CD4-positive, alpha-beta memory T cell (primary cell): Measurements from ENCODE around the gene PGLYRP4. TPM values are rescaled to one million over a fixed set of nuclear protein-coding genes. Genes with fewer than 3 reads are reported as not detected.

Experiments
- CTCF ChIA-PET: fragments of 350-600 bp; sonication (Branson Sonifier 250); formaldehyde crosslinking; loops from one replicate; lab custom pipeline; 2021; ENCODE audit warnings: inconsistent platforms; ENCODE audit not compliant: partially characterized antibody; lab: Charles Lee
- POLR2A ChIA-PET: fragments of 350-600 bp; sonication (Branson Sonifier 250); formaldehyde crosslinking; loops from one replicate; lab custom pipeline; 2021; ENCODE audit not compliant: partially characterized antibody; lab: Charles Lee
- DNase-seq, 5 donors: peaks; one replicate each; pipeline versions ENCODE4 v3.0.0 to v3.0.0-alpha.2; 2020 to 2022; ENCODE audit warnings: mixed read lengths in 1 of 5
- H3K27ac ChIP-seq: one replicate; pipeline ENCODE4 v1.7.0; 2013; ENCODE audit warnings: low read depth, low read length
- H3K27me3 ChIP-seq: 2 replicates; pipeline ENCODE4 v1.7.0; 2013; ENCODE audit warnings: mild to moderate bottlenecking, low read length, moderate library complexity; ENCODE audit not compliant: insufficient read depth
- H3K36me3 ChIP-seq: 2 replicates; pipeline ENCODE4 v1.7.0; 2013; ENCODE audit warnings: mild to moderate bottlenecking, low read length, moderate library complexity; ENCODE audit not compliant: insufficient read depth
- H3K4me1 ChIP-seq: 2 replicates; pipeline ENCODE4 v1.7.0; 2013; ENCODE audit warnings: mild to moderate bottlenecking, low read length, moderate library complexity; ENCODE audit not compliant: insufficient read depth
- H3K4me3 ChIP-seq, 2 donors: one replicate each; pipeline ENCODE4 v1.7.0; 2013; ENCODE audit warnings: low read length in 2 of 2, mild to moderate bottlenecking in 1 of 2
- H3K9me3 ChIP-seq, 2 donors: one replicate each; pipeline ENCODE4 v1.7.0; 2013; ENCODE audit warnings: low read length in 2 of 2, control low read depth in 1 of 2; ENCODE audit not compliant: control insufficient read depth in 1 of 2
- H3K27ac Mint-ChIP-seq, 7 donors: one replicate each; pipeline ENCODE4 v1.8.0; 2020 to 2021; ENCODE audit warnings: mixed read lengths in 7 of 7, mild to moderate bottlenecking in 6 of 7, inconsistent platforms in 3 of 7, moderate library complexity in 3 of 7
- H3K27me3 Mint-ChIP-seq, 2 donors: one replicate each; pipeline ENCODE4 v1.8.0; 2020 to 2021; ENCODE audit warnings: mixed read lengths in 2 of 2
- H3K36me3 Mint-ChIP-seq, 2 donors: one replicate each; pipeline ENCODE4 v1.8.0; 2020 to 2021; ENCODE audit warnings: mixed read lengths in 2 of 2, inconsistent platforms in 1 of 2, mild to moderate bottlenecking in 1 of 2
- H3K4me1 Mint-ChIP-seq, 4 donors: one replicate each; pipeline ENCODE4 v1.8.0; 2020 to 2021; ENCODE audit warnings: mixed read lengths in 4 of 4, mild to moderate bottlenecking in 1 of 4
- H3K4me3 Mint-ChIP-seq, 8 donors: one replicate each; pipeline ENCODE4 v1.8.0; 2020 to 2021; ENCODE audit warnings: mixed read lengths in 8 of 8, mild to moderate bottlenecking in 7 of 8, moderate library complexity in 6 of 8, inconsistent platforms in 3 of 8
- H3K9me3 Mint-ChIP-seq, 8 donors: one replicate each; pipeline ENCODE4 v1.8.0; 2020 to 2021; ENCODE audit warnings: mixed read lengths in 8 of 8, mild to moderate bottlenecking in 5 of 8, inconsistent platforms in 3 of 8, moderate library complexity in 1 of 8
- intact Hi-C: fragments of 100-400 bp; cut with micrococcal nuclease; formaldehyde crosslinking; loops from one replicate; pipeline ENCODE4 v1.15.1; 2023
- polyA plus RNA-seq, 2 donors: library from polyadenylated mRNA; unstranded; fragments of 300-500 nt; fragmentation: Illumina TruSeq; gene quantifications; one replicate each; pipeline ENCODE4 v1.2.3, GENCODE V29; 2021
- total RNA-seq, 2 experiments: library from RNA; stranded (reverse); gene quantifications; one replicate each; pipeline ENCODE4 v1.2.3, GENCODE V29; 2021

PGLYRP4 gene
- total and polyA plus RNA-seq, 4 experiments from 2014 or later = not detected

- H3K4me1 ChIP-seq = peaks cover 17% of the 10 kb centered on the region
- no peaks in the 10 kb centered on the region for H3K36me3 ChIP-seq
- intact Hi-C loops = no loop called here
- Mint-ChIP-seq H3K36me3 (no peaks in the 10 kb centered on the region), H3K27me3 (peaks cover 2 to 11% of the 10 kb centered on the region in 2 donors), H3K9me3 (no peaks in the 10 kb centered on the region), H3K27ac (no peak overlapping the region), H3K4me1 (peaks cover 6 to 23% (median 16%) of the 10 kb centered on the region in 4 donors), H3K4me3 (no peak overlapping the region)
- no peaks in the 10 kb centered on the region for H3K27me3 ChIP-seq
- ChIA-PET CTCF (interaction anchor here (0.9 to 1.7 kb wide), 5 partner anchors 9 to 108 kb away, joined by 3 to 6 read pairs (median 3); no protein-coding TSS in a partner anchor), POLR2A (no interaction called here)
- DNase-seq = no peak
- no peak overlapping the region for H3K4me3 ChIP-seq
- H3K9me3 ChIP-seq = no peaks in the 10 kb centered on the region
- no peak overlapping the region for H3K27ac ChIP-seq
Observed at GRCh38 chr1:153288634-153289275, 59.9 kb downstream of the PGLYRP4 start.

Other genes with a start within 250 kb of the PGLYRP4 start
- gene SPRR2F, start 235.3 kb downstream of the PGLYRP4 start, total RNA-seq = not detected
- not detected for gene SPRR2F, start 235.3 kb downstream of the PGLYRP4 start, polyA plus RNA-seq
- not detected for gene SPRR2G, start 198.0 kb downstream of the PGLYRP4 start, total RNA-seq
- gene SPRR2G, start 198.0 kb downstream of the PGLYRP4 start, polyA plus RNA-seq = not detected
- not detected for gene LELP1, start 145.4 kb downstream of the PGLYRP4 start, total RNA-seq
- not detected for gene LELP1, start 145.4 kb downstream of the PGLYRP4 start, polyA plus RNA-seq
- not detected for gene PRR9, start 131.3 kb downstream of the PGLYRP4 start, total RNA-seq
- not detected for gene PRR9, start 131.3 kb downstream of the PGLYRP4 start, polyA plus RNA-seq
- gene LORICRIN, start 89.2 kb downstream of the PGLYRP4 start, total RNA-seq = not detected
- gene LORICRIN, start 89.2 kb downstream of the PGLYRP4 start, polyA plus RNA-seq = not detected
- not detected for gene PGLYRP3, start 35.9 kb downstream of the PGLYRP4 start, total RNA-seq
- gene PGLYRP3, start 35.9 kb downstream of the PGLYRP4 start, polyA plus RNA-seq = not detected
- gene S100A9, start 9.0 kb upstream of the PGLYRP4 start, total RNA-seq = 1 to 10 TPM; 7.4 to 7.7 TPM
- 10 to 100 TPM in 1 of 2 donors, 1 to 10 TPM in 1; 8.0 to 11.6 TPM for gene S100A9, start 9.0 kb upstream of the PGLYRP4 start, polyA plus RNA-seq
- gene S100A12, start 26.8 kb upstream of the PGLYRP4 start, total RNA-seq = not detected
- under 1 TPM in 1 of 2 donors, not detected in 1; 0.95 TPM for gene S100A12, start 26.8 kb upstream of the PGLYRP4 start, polyA plus RNA-seq
- under 1 TPM in 1 of 2 experiments, not detected in 1; 0.73 TPM for gene S100A8, start 42.2 kb upstream of the PGLYRP4 start, total RNA-seq
- 1 to 10 TPM; 1.6 to 4.0 TPM for gene S100A8, start 42.2 kb upstream of the PGLYRP4 start, polyA plus RNA-seq
- gene S100A7A, start 67.7 kb upstream of the PGLYRP4 start, total RNA-seq = not detected
- gene S100A7A, start 67.7 kb upstream of the PGLYRP4 start, polyA plus RNA-seq = not detected
- gene S100A7, start 111.8 kb upstream of the PGLYRP4 start, total RNA-seq = not detected
- not detected for gene S100A7, start 111.8 kb upstream of the PGLYRP4 start, polyA plus RNA-seq
- gene S100A6, start 187.2 kb upstream of the PGLYRP4 start, total RNA-seq = 100 to 1,000 TPM; 342 to 356 TPM
- gene S100A6, start 187.2 kb upstream of the PGLYRP4 start, polyA plus RNA-seq = 100 to 1,000 TPM; 848 to 918 TPM
- gene S100A5, start 192.1 kb upstream of the PGLYRP4 start, total RNA-seq = 1 to 10 TPM in 1 of 2 experiments, under 1 TPM in 1; 0.93 to 1.8 TPM
- gene S100A5, start 192.1 kb upstream of the PGLYRP4 start, polyA plus RNA-seq = 1 to 10 TPM in 1 of 2 donors, not detected in 1; 1.5 TPM
- 100 to 1,000 TPM; 329 to 346 TPM for gene S100A4, start 197.0 kb upstream of the PGLYRP4 start, total RNA-seq
- 1,000 to 10,000 TPM; 2,886 to 3,815 TPM for gene S100A4, start 197.0 kb upstream of the PGLYRP4 start, polyA plus RNA-seq
- gene S100A3, start 200.4 kb upstream of the PGLYRP4 start, total RNA-seq = not detected
- not detected for gene S100A3, start 200.4 kb upstream of the PGLYRP4 start, polyA plus RNA-seq
- under 1 TPM in 1 of 2 experiments, not detected in 1; 0.87 TPM for gene S100A2, start 217.0 kb upstream of the PGLYRP4 start, total RNA-seq
- gene S100A2, start 217.0 kb upstream of the PGLYRP4 start, polyA plus RNA-seq = 1 to 10 TPM; 1.0 to 1.7 TPM